ENCODE results near the gene MTA1.

The MTA1 gene

DNA sequence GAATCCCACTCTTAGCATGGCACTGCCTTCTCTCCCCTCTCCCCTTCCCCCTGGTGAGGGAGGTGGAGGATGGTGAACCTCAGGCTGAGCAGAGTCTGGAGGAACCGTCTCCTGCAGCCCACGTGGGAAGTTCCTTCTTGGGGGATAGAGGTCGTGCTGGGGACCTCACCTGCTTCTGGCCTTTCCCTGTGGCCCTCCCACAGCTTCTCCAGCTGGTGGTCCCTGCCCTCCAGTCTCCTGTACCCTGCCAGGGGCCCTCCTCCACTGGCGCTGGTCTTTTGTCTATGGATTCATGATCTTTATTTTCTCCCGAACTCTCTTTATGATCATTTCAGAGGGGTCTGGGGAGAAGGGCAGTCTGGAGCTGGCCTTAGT lies 9.0 kb upstream of the MTA1 start:
- DNase-seq (ENCODE audit: low spot score): no peak
- H3K36me3 Mint-ChIP-seq (ENCODE audit: low read depth): no peaks in the 10 kb centered on the region
- H3K4me3 Mint-ChIP-seq: no peak overlapping the region
- no peaks in the 10 kb centered on the region for H3K9me3 Mint-ChIP-seq
- peaks cover 30% of the 10 kb centered on the region for H3K27me3 Mint-ChIP-seq (ENCODE audit: low read depth)
- no peak overlapping the region for H3K27ac Mint-ChIP-seq
- H3K4me1 Mint-ChIP-seq (ENCODE audit: low read depth): peaks cover 4% of the 10 kb centered on the region

DNA sequence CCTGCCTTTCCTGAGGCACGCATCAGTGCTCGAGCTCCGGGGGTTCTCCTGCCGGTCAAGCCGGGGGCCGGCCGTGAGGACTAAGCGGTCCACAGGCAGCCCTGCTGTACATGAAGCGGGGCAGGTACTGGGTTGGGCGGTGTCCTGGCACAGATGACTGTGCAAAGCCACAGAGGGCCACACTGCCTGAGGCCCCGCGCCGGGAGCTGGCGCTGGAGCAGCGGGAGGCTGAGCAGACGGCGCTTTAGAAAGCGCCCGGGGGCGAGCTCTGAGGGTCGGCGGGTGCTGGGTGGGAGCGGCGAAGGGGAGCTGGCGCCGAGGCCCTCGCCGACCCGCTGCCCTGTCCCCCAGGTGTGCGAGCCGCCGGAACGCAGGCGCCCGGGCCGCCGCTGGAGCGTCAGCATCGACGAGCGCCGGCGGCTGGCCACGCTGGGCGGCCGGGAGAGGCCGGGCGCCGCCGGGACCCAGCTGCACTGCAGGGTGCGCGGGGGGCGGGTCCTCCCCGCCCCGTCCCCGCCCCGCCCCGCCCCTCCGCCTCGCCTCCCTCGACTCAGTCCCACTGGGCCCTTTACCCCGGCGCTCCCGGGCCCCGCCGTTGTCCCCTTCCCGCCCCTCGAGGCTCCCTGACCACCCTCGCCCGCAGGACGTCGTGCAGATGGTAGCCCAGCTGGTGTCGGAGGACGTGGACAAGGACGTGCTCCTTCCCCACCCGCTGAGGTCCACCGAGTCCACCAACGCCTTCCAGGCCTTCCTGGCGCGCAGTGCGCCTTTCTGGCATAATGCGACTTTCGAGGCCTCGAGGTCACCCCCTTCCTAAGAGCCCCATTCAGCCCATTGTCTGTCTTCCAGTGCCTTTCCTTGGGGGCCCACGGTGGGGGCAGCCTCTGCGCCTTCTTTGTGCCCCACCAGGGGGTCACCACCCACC lies 8.3 kb upstream of the MTA1 start:
- DNase-seq (ENCODE audit: low spot score): no peak
- no peaks in the 10 kb centered on the region for H3K9me3 Mint-ChIP-seq
- peaks cover 30% of the 10 kb centered on the region for H3K27me3 Mint-ChIP-seq (ENCODE audit: low read depth)
- peak overlapping the region; percentile 26 for H3K4me3 Mint-ChIP-seq
- no peak overlapping the region for H3K27ac Mint-ChIP-seq
- H3K36me3 Mint-ChIP-seq (ENCODE audit: low read depth): no peaks in the 10 kb centered on the region
- H3K4me1 Mint-ChIP-seq (ENCODE audit: low read depth): peaks cover 4% of the 10 kb centered on the region

DNA sequence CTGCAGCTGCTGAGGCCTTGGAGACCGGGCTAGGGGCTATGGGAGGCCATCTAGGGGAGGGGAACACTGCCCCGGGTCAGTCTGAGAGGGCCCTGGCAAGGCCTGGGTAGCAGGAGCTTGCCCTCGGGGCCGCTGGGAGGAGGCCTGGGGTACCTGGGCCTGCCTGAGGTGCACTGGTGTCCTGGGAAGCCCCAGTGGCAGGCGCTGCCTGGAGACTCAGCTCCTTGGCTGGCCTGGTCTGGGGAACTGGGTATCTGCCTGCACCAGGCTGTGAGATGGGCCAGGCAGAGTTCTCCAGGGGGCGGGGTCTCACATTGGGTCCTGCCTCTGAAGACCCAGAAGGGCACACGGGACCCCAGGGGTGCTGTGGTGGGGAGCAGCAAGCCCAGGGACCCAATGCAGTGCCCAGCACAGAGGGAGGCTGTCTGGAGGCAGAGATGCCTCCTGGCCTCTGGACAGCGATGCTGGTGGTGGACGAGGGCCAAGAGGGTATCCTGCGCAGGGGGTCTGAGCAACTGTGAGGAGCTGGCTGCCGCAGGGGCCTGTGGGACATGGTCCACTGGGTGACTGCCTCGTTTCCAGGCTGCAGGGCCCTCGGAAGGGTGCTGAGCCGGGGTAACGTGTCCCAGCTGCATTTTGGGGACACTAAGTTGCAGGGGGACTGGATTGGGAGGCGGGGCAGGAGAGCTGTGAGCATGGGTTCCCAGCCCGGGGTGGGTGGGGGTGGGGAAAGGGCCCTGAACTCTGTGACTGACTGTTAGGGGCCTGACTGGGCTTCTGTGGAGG lies 7.4 kb upstream of the MTA1 start:
- no peak for DNase-seq (ENCODE audit: low spot score)
- Mint-ChIP-seq H3K4me1 (ENCODE audit: low read depth) (peaks cover 4% of the 10 kb centered on the region), H3K27ac (no peak overlapping the region), H3K27me3 (ENCODE audit: low read depth) (peaks cover 30% of the 10 kb centered on the region), H3K4me3 (no peak overlapping the region), H3K9me3 (no peaks in the 10 kb centered on the region), H3K36me3 (ENCODE audit: low read depth) (no peaks in the 10 kb centered on the region)

DNA sequence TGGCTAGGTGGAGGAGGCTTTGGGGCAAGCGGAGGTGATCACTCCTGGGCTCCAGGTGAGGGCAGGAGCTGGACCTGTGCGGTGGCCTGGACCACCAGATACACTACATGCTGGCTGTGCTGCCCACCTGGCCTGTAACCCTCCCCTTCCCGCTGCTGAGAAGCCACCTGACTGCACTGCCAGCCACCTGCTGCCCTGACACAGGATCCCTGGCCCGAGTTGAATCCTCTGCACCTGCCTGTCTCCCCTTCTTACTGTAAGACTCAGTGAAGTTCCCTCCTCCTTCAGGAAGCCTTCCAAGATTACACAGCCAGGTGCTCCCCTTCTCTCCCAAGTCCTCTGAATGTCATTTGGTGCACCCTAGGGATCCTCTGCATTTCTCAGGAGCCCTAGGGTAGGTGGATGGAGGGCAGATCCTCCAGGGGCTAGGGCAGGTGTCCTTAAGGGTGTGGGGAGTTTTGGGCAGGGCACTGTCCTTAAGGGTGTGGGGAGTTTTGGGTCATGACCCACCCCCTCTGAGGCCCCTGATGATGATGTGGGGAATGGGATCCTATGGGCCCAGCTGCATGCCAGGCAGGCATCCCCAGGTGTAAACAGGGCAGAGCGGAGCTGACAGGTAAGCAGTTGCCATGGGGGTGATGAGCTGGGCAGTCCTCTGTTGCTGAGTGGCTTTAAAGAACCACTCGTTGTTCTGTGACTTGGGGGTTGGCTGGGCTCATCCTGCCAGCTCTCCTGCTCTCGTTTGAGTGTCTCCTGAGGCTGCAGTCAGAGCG lies 6.7 kb upstream of the MTA1 start:
- Mint-ChIP-seq H3K36me3 (ENCODE audit: low read depth) (no peaks in the 10 kb centered on the region), H3K9me3 (no peaks in the 10 kb centered on the region), H3K27ac (peak overlapping the region; percentile 54), H3K4me3 (peak overlapping the region; percentile 22), H3K4me1 (ENCODE audit: low read depth) (peaks cover 4% of the 10 kb centered on the region), H3K27me3 (ENCODE audit: low read depth) (peaks cover 30% of the 10 kb centered on the region)
- no peak for DNase-seq (ENCODE audit: low spot score)

- Mint-ChIP-seq H3K4me3 (peak overlapping the region; percentile 18), H3K4me1 (ENCODE audit: low read depth) (peaks cover 4% of the 10 kb centered on the region), H3K27ac (no peak overlapping the region), H3K9me3 (no peaks in the 10 kb centered on the region), H3K36me3 (ENCODE audit: low read depth) (no peaks in the 10 kb centered on the region), H3K27me3 (ENCODE audit: low read depth) (peaks cover 30% of the 10 kb centered on the region)
- DNase-seq (ENCODE audit: low spot score): no peak
These were observed 6.1 kb upstream of the MTA1 start for GRCh38 chr14:105413544-105413886.

DNA sequence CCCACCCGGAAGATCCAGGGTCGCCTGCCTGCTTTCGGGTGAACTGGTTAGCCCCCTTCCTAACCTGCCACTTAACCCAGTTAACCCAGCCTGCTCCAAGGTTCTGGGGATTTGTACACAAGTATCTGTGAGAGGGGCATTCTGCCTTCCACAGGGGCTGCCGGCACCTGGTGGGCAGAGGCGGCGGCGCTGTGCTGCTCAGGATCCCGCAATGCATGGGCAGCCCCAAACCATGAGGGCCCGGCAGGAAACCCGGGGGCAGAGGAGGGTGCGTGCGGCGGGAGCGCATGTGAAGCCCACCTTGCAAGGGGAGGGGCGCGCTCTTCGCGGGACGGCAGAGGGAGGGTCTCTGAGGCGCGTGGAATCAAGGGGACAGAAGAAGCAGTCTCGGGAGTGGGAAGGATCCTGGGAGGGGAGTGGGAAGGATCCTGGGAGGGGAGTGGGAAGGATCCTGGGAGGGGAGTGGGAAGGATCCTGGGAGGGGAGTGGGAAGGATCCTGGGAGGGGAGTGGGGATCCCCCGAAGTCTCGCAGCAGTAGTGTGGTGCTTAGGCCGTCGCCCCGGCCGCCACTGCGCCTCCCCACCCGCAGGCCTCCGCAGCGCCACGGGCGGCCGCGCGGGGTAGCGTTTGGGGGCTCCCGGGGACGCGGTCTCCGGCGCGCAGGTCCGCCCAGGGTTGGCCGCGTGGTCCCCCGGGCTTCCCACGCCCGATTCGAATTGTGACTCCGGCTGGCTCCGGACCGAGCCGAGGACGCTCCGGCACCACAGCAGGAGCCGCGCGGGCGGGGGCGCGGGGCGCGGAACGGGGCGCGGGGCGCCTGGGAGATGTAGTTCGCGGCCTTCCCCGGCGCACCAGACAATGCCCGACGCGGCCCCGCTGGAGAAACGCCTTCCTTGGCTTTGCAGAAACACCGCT lies 4.9 kb upstream of the MTA1 start:
- Mint-ChIP-seq H3K4me3 (peak overlapping the region; percentile 71), H3K27me3 (ENCODE audit: low read depth) (peaks cover 27% of the 10 kb centered on the region), H3K9me3 (no peaks in the 10 kb centered on the region), H3K4me1 (ENCODE audit: low read depth) (peaks cover 4% of the 10 kb centered on the region), H3K27ac (no peak overlapping the region), H3K36me3 (ENCODE audit: low read depth) (no peaks in the 10 kb centered on the region)
- DNase-seq (ENCODE audit: low spot score): peak; percentile 74

GRCh38 chr14:105415481-105416428 lies 3.9 kb upstream of the MTA1 start:
- H3K27ac Mint-ChIP-seq: no peak overlapping the region
- no peak for DNase-seq (ENCODE audit: low spot score)
- peaks cover 18% of the 10 kb centered on the region for H3K27me3 Mint-ChIP-seq (ENCODE audit: low read depth)
- H3K4me1 Mint-ChIP-seq (ENCODE audit: low read depth): peaks cover 5% of the 10 kb centered on the region
- peaks cover under 1% of the 10 kb centered on the region for H3K36me3 Mint-ChIP-seq (ENCODE audit: low read depth)
- peak overlapping the region; percentile 71 for H3K4me3 Mint-ChIP-seq
- no peaks in the 10 kb centered on the region for H3K9me3 Mint-ChIP-seq

GRCh38 chr14:105416671-105417070 lies 3.0 kb upstream of the MTA1 start:
- Mint-ChIP-seq H3K36me3 (ENCODE audit: low read depth) (peaks cover 4% of the 10 kb centered on the region), H3K27me3 (ENCODE audit: low read depth) (peaks cover 12% of the 10 kb centered on the region), H3K4me1 (ENCODE audit: low read depth) (peaks cover 6% of the 10 kb centered on the region), H3K27ac (no peak overlapping the region), H3K9me3 (no peaks in the 10 kb centered on the region), H3K4me3 (no peak overlapping the region)
- no peak for DNase-seq (ENCODE audit: low spot score)

- H3K27ac Mint-ChIP-seq: no peak overlapping the region
These were observed 1.9 kb upstream of the MTA1 start for GRCh38 chr14:105417690-105418121.

DNA sequence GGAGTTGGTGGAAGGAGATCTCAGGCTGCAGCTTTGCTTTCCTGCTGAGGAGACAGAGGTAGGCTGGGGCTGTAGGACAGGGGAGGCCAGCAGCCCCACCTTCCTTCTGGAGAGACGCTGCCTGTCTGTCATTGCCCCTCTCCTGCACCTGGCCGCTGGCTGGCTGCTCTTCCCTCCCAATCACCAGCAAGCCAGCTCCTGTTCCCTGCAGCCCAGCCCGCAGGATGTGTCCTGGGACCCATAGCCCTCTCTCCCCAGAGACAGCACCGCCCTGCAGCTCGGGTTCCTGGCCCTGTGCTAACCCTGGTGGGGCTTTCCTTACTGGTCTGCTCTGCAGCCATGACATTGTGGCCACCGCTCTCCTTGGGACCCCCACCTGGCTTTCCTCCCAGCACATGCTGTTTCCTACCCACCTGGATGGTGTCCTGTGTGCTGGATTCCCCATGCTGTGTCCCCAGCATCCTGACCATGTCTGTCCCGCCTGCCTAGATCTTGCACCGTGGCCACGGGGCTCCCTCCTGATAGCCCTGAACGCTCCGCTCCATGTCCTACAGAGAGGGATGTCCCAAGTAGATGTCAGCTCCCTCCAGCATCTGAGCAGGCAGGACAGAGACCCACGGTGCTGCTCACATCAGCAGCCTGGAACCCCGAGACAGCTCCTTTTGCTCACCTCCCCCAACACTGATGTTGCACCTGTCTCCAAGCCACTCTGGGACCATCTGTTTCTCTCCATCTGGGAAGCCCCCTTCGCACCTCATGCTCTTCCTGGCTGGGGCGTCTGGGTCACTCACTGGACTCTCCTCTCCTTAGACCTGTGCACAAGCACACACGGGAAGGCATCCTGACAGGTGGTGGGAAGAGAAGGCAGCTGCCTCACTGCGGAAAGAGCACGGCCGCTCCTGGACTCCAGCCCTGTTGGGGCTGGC lies 1.1 kb upstream of the MTA1 start:
- Mint-ChIP-seq H3K9me3 (no peaks in the 10 kb centered on the region), H3K36me3 (ENCODE audit: low read depth) (peaks cover 11% of the 10 kb centered on the region), H3K27ac (peak overlapping the region; percentile 63), H3K4me1 (ENCODE audit: low read depth) (peaks cover 17% of the 10 kb centered on the region), H3K27me3 (ENCODE audit: low read depth) (peaks cover 3% of the 10 kb centered on the region), H3K4me3 (peak overlapping the region; percentile 62)
- DNase-seq (ENCODE audit: low spot score): no peak

More at GRCh38 chr14:105417690-105418121, 1.9 kb upstream of the MTA1 start:
- Mint-ChIP-seq H3K9me3 (no peaks in the 10 kb centered on the region), H3K36me3 (ENCODE audit: low read depth) (peaks cover 11% of the 10 kb centered on the region), H3K4me1 (ENCODE audit: low read depth) (peaks cover 16% of the 10 kb centered on the region), H3K4me3 (peak overlapping the region; percentile 26), H3K27me3 (ENCODE audit: low read depth) (peaks cover 10% of the 10 kb centered on the region)
- DNase-seq (ENCODE audit: low spot score): no peak

DNA sequence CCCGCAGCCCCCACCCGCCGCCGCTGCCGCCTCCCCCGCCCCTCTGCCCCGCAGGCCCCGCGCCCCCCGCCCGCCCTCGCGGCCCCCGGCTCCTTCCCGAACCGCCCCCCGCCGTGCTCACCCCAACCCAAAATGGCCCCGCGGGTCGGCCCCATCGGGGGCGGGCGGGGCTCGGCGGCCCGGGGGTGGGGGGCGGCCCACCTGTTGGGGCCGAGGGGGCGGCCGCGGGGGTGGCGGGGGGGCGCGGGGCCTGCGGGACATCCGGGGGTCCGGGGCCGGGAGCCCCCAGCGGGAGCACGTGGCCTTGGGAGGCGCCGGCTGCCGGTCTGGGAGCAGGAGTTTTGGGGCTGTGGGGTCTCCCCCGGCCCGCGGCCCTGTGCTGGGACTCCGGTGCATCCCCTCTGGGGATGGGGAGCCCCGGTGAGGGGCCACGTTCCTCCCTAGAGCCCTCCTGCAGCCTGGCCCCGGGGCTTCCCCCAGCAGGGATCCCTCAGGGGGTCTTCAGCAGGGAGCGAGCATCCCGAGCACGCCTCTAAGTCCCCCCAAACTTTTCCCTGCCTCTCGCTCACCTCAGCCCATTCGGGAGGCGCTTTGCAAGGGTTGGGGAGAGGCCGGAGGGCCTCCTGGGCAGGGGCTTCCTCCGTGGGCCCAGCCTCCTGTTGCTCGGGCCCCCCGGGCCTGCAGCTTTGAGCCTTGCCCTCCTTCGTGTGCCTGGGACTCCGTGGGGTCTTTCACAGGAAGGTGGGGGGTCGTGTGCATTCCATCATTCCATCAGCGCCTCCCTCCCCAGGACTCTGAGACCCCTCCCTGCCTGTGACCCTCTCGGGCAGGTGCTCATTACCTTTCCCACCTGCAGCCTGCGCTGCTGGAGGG lies 710 bp downstream of the MTA1 start:
- peaks cover 15% of the 10 kb centered on the region for H3K4me1 Mint-ChIP-seq (ENCODE audit: low read depth)

More for the DNA sequence above, 710 bp downstream of the MTA1 start:
- DNase-seq (ENCODE audit: low spot score): no peak
- H3K27me3 Mint-ChIP-seq (ENCODE audit: low read depth): no peaks in the 10 kb centered on the region
- peaks cover 13% of the 10 kb centered on the region for H3K36me3 Mint-ChIP-seq (ENCODE audit: low read depth)
- peak overlapping the region; percentile 94 for H3K4me3 Mint-ChIP-seq
- peak overlapping the region; percentile 91 for H3K27ac Mint-ChIP-seq
- H3K9me3 Mint-ChIP-seq: no peaks in the 10 kb centered on the region

All from T-helper 2 cell treated with Interferon-gamma antibody and Interleukin-4, amounts not matched to agents 5 μg/mL and 100 μg/mL, for 36 hours (primary cell).